K562 (cell line): ENCODE data around the gene TULP1. TPM values are rescaled to one million over a fixed set of nuclear protein-coding genes. Genes with fewer than 3 reads are reported as not detected.

Experiments used
- BRF1 ChIP-seq: IDR thresholded peaks from 3 replicates; pipeline ENCODE4 v1.6.1; 2011; ENCODE audit warnings: borderline replicate concordance, mild to moderate bottlenecking; ENCODE audit not compliant: insufficient read length; ENCODE audit errors: extremely low read depth
- C11orf30 ChIP-seq: fragments of 450-650 bp; IDR thresholded peaks from 2 replicates; pipeline ENCODE4 v1.6.1; 2016; ENCODE audit warnings: low read depth, mild to moderate bottlenecking
- CC2D1A ChIP-seq: fragments of 450-650 bp; IDR thresholded peaks from 2 replicates; pipeline ENCODE4 v1.6.1; 2017; ENCODE audit warnings: mild to moderate bottlenecking
- ELF4 ChIP-seq: fragments of 450-650 bp; formaldehyde crosslinking; IDR thresholded peaks from 2 replicates; pipeline ENCODE4 v1.4.0; 2022; ENCODE audit warnings: missing genetic modification characterization
- ETV1 ChIP-seq: fragments of 450-650 bp; conservative IDR thresholded peaks from 2 replicates; pipeline ENCODE4 v1.6.1; 2016; ENCODE audit warnings: missing genetic modification characterization, control low read depth, low read depth, missing compliant biosample characterization
- HNRNPLL ChIP-seq: fragments of 200-400 bp; formaldehyde crosslinking; IDR thresholded peaks from 2 replicates; pipeline ENCODE4 v1.6.1; 2017; ENCODE audit warnings: low read length, low read depth, mild to moderate bottlenecking; ENCODE audit not compliant: poor library complexity, severe bottlenecking
- JUNB ChIP-seq: fragments of 450-650 bp; formaldehyde crosslinking; conservative IDR thresholded peaks from 2 replicates; pipeline ENCODE4 v1.4.0; 2020; ENCODE audit warnings: mild to moderate bottlenecking
- KLF16 ChIP-seq: IDR thresholded peaks from 2 replicates; pipeline ENCODE4 v1.6.1; 2016; ENCODE audit warnings: antibody characterized with exemption
- MYNN ChIP-seq, 2 experiments: sonication (generic); formaldehyde crosslinking in 1 of 2; IDR thresholded peaks; 2 replicates each; pipeline versions ENCODE4 v1.5.0 to v1.6.1; 2016 to 2020; ENCODE audit warnings: antibody characterized with exemption in 1 of 2, missing genetic modification reagents in 1 of 2
- NRF1 ChIP-seq, 2 experiments: fragments of 450-650 bp; IDR thresholded peaks in 1 of 2; conservative IDR thresholded peaks in 1 of 2; 2 replicates each; pipeline ENCODE4 v1.6.1; 2014; ENCODE audit warnings: mild to moderate bottlenecking in 2 of 2
- POLR3G ChIP-seq: IDR thresholded peaks from 2 replicates; pipeline ENCODE4 v1.6.1; 2011; ENCODE audit not compliant: insufficient read length, insufficient replicate concordance; ENCODE audit errors: extremely low read depth
- SREBF2 ChIP-seq: sonication (generic); formaldehyde crosslinking; IDR thresholded peaks from 2 replicates; pipeline ENCODE4 v1.4.0; 2020; ENCODE audit warnings: mild to moderate bottlenecking, missing genetic modification reagents
- STAT5B ChIP-seq: fragments of 250-450 bp; sonication (Bioruptor Pico); IDR thresholded peaks from 2 replicates; pipeline ENCODE4 v1.8.0; 2021; ENCODE audit warnings: mild to moderate bottlenecking, inconsistent platforms
- TAF15 ChIP-seq: fragments of 200-400 bp; formaldehyde crosslinking; IDR thresholded peaks from 2 replicates; pipeline ENCODE4 v1.6.1; 2017; ENCODE audit warnings: mild to moderate bottlenecking, low read depth, low read length, moderate library complexity
- WHSC1 ChIP-seq: IDR thresholded peaks from one replicate; pipeline ENCODE4 v1.6.1; 2012; ENCODE audit warnings: low read length, control low read depth, inconsistent platforms
- ZBTB8A ChIP-seq: fragments of 450-650 bp; IDR thresholded peaks from 2 replicates; pipeline ENCODE4 v1.6.1; 2018; ENCODE audit warnings: mild to moderate bottlenecking, moderate library complexity; ENCODE audit not compliant: partially characterized antibody
- ZBTB9 ChIP-seq: fragments of 450-650 bp; formaldehyde crosslinking; IDR thresholded peaks from 2 replicates; pipeline ENCODE4 v1.4.0; 2020; ENCODE audit warnings: mild to moderate bottlenecking, moderate library complexity
- ZKSCAN3 ChIP-seq: fragments of 250-450 bp; sonication (Bioruptor Pico); IDR thresholded peaks from 2 replicates; pipeline ENCODE4 v1.4.0; 2020
- ZNF354B ChIP-seq: fragments of 250-450 bp; sonication (Bioruptor Pico); IDR thresholded peaks from 2 replicates; pipeline ENCODE4 v1.4.0; 2020
- polyA plus RNA-seq, 8 experiments: library from polyadenylated mRNA; depleted of rRNA in 4 of 8; stranded (reverse) in 5 of 8; unstranded in 3 of 8; fragments of >200 nt; fragmentation: Nextera tagmentation in 2 of 8; fragmentation: Illumina TruSeq in 1 of 8; extraction: Ambion mirVana in 2 of 8; extraction: Trizol in 1 of 8; gene quantifications; 2 replicates each; pipeline versions ENCODE4 v1.2.1 to v1.2.3, GENCODE V29; 2011 to 2014; ENCODE audit warnings: inconsistent platforms in 1 of 8, missing spikeins in 1 of 8
- total RNA-seq, 7 experiments: library from RNA; depleted of rRNA in 6 of 7; stranded (reverse); fragments of >200 nt in 6 of 7; fragmentation: Illumina TruSeq in 2 of 7; extraction: Trizol in 2 of 7; gene quantifications; 2 replicates each; pipeline versions ENCODE4 v1.2.1 to v1.2.3, GENCODE V29; 2011 to 2021; ENCODE audit warnings: low replicate concordance in 1 of 7
- TF ChIP-seq, protein P1 (sequence below): sonication (generic); formaldehyde crosslinking; IDR thresholded peaks from 2 replicates; pipeline ENCODE4 v1.8.1; 2023; ENCODE audit warnings: missing genetic modification reagents, mild to moderate bottlenecking, borderline replicate concordance
- TF ChIP-seq, protein P2 (sequence below): fragments of 450-650 bp; formaldehyde crosslinking; IDR thresholded peaks from 2 replicates; pipeline ENCODE4 v1.4.0; 2022; ENCODE audit warnings: missing genetic modification characterization

The TULP1 gene
- total and polyA plus RNA-seq, 9 of the 15 experiments (the other 6 are each of a cell fraction or from before 2014, with no cell fraction given) = 0.06 to 0.17 (median 0.09) TPM; not detected in 6

DNA sequence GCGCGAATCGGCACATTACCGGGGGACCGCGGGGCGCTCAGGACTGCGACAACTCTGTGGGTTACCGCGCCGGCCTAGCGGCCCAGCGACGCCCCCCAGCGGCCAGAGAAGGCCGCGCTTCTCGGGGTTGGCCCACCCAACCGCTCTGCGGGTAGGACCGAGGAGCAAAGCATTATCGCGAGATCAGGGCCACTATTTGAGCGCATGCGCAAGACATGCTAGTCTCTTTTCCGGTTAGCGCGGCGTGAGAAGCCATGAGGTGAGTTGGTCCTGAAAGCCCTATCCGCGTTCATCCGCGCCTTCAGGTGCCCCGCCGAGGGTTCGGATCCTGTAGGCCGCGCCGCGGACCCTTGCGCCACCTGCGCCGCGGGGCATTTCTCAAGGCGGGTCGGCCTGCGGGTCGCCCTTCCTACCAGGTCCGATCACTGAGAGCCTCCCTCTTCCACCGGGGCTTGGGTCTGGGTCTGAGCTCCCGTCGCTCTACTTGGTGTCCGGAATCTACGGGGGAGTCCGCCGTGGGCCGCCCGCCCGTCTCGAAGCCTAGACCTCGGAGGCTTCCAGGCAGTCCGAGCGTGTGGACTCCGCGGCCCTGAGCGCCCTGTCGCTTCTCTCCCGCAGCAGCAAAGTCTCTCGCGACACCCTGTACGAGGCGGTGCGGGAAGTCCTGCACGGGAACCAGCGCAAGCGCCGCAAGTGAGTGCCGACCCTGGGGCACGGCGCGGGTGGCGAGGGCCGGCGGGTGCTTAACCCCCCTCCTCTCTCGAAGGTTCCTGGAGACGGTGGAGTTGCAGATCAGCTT lies 44.3 kb downstream of the TULP1 start, which contains the start of gene RPL10A (continued):
- TF ChIP-seq, protein P1, sequence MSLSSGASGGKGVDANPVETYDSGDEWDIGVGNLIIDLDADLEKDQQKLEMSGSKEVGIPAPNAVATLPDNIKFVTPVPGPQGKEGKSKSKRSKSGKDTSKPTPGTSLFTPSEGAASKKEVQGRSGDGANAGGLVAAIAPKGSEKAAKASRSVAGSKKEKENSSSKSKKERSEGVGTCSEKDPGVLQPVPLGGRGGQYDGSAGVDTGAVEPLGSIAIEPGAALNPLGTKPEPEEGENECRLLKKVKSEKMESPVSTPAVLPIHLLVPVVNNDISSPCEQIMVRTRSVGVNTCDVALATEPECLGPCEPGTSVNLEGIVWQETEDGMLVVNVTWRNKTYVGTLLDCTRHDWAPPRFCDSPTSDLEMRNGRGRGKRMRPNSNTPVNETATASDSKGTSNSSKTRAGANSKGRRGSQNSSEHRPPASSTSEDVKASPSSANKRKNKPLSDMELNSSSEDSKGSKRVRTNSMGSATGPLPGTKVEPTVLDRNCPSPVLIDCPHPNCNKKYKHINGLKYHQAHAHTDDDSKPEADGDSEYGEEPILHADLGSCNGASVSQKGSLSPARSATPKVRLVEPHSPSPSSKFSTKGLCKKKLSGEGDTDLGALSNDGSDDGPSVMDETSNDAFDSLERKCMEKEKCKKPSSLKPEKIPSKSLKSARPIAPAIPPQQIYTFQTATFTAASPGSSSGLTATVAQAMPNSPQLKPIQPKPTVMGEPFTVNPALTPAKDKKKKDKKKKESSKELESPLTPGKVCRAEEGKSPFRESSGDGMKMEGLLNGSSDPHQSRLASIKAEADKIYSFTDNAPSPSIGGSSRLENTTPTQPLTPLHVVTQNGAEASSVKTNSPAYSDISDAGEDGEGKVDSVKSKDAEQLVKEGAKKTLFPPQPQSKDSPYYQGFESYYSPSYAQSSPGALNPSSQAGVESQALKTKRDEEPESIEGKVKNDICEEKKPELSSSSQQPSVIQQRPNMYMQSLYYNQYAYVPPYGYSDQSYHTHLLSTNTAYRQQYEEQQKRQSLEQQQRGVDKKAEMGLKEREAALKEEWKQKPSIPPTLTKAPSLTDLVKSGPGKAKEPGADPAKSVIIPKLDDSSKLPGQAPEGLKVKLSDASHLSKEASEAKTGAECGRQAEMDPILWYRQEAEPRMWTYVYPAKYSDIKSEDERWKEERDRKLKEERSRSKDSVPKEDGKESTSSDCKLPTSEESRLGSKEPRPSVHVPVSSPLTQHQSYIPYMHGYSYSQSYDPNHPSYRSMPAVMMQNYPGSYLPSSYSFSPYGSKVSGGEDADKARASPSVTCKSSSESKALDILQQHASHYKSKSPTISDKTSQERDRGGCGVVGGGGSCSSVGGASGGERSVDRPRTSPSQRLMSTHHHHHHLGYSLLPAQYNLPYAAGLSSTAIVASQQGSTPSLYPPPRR (CRISPR knock-in tag) = peak; percentile 51; the same call in 1 of the 2 replicates
- peak; percentile 38 for TF ChIP-seq C11orf30
- TF ChIP-seq ELF4 = peak; percentile 60; the same call in 1 of the 2 replicates
- TF ChIP-seq, protein P2, sequence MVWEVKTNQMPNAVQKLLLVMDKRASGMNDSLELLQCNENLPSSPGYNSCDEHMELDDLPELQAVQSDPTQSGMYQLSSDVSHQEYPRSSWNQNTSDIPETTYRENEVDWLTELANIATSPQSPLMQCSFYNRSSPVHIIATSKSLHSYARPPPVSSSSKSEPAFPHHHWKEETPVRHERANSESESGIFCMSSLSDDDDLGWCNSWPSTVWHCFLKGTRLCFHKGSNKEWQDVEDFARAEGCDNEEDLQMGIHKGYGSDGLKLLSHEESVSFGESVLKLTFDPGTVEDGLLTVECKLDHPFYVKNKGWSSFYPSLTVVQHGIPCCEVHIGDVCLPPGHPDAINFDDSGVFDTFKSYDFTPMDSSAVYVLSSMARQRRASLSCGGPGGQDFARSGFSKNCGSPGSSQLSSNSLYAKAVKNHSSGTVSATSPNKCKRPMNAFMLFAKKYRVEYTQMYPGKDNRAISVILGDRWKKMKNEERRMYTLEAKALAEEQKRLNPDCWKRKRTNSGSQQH (CRISPR knock-in tag) = no peak; the same call in none of the 2 replicates
- peak; percentile 94 to 95 for TF ChIP-seq NRF1 (conservative IDR thresholded peaks at IDR 0.05 in 1 of 2, IDR thresholded peaks at IDR 0.05 in 1 of 2)
- no peak for TF ChIP-seq TAF15
- TF ChIP-seq BRF1 = no peak
- TF ChIP-seq ZKSCAN3 = no peak
- TF ChIP-seq KLF16 = peak; percentile 57; the same call in 1 of the 2 replicates
- no peak for TF ChIP-seq STAT5B (CRISPR knock-in tag)
- peak; percentile 85 for TF ChIP-seq ETV1 (tag)
- TF ChIP-seq SREBF2 (CRISPR knock-in tag) = peak; percentile 96
- peak; percentile 87; the same call in 1 of the 2 replicates for TF ChIP-seq ZBTB9 (CRISPR knock-in tag)
- TF ChIP-seq MYNN (IDR thresholded peaks at IDR 0.05) = peak; percentile 57; the same call in 1 of the 2 replicates
- no peak for TF ChIP-seq MYNN (CRISPR knock-in tag; IDR thresholded peaks at IDR 0.05)
- 0 out of 2 replicates have a peak, but pooled peaks have one; percentile 42 for TF ChIP-seq CC2D1A
- no peak for TF ChIP-seq WHSC1
- no peak for TF ChIP-seq POLR3G
- no peak for TF ChIP-seq JUNB
- TF ChIP-seq ZNF354B (CRISPR knock-in tag) = no peak
- TF ChIP-seq HNRNPLL = peak; percentile 80
- TF ChIP-seq ZBTB8A = no peak
